ENCODE measurements around the gene SSTR5. TPM values are rescaled to one million over a fixed set of nuclear protein-coding genes. Genes with fewer than 3 reads are reported as not detected.

SSTR5 gene
- total RNA-seq, 1 experiment from 2014 or later, result not detected

GRCh38 chr16:1049976-1050247, 22.6 kb upstream of the SSTR5 start:
- intact Hi-C loops (cut with micrococcal nuclease; ENCODE audit: unreplicated experiment), result no loop called here
- no peaks in the 10 kb centered on the region for H3F3A ChIP-seq (ENCODE audit: insufficient read depth, low read depth)
- DNase-seq, result no peak
- H3K4me1 ChIP-seq (replicated peaks; ENCODE audit: insufficient read depth), result no peaks in the 10 kb centered on the region
- no peaks in the 10 kb centered on the region for H3K36me3 ChIP-seq (ENCODE audit: low read depth)
- H3K4me2 ChIP-seq, result no peak overlapping the region
- H2AFZ ChIP-seq, result no peak overlapping the region
- CTCF ChIA-PET, result no interaction called here
- no peak overlapping the region for H3K27ac ChIP-seq
- BruUV-seq (replicated peaks), result no TSS peak
- no peak overlapping the region for H3K4me3 ChIP-seq
- no peaks in the 10 kb centered on the region for H3K9me2 ChIP-seq (ENCODE audit: insufficient read depth)
- POLR2A ChIA-PET (ENCODE audit: unreplicated experiment), result no interaction called here
- no peaks in the 10 kb centered on the region for H4K20me1 ChIP-seq (ENCODE audit: insufficient read depth)
- no peaks in the 10 kb centered on the region for H3K79me2 ChIP-seq (ENCODE audit: low read depth)
- no peaks in the 10 kb centered on the region for H3K9me3 ChIP-seq (ENCODE audit: insufficient read depth, low read depth)
- TF ChIP-seq EZH2 (IDR thresholded peaks at IDR 0.05; ENCODE audit: low read depth), result no peak
- TF ChIP-seq, protein P1, sequence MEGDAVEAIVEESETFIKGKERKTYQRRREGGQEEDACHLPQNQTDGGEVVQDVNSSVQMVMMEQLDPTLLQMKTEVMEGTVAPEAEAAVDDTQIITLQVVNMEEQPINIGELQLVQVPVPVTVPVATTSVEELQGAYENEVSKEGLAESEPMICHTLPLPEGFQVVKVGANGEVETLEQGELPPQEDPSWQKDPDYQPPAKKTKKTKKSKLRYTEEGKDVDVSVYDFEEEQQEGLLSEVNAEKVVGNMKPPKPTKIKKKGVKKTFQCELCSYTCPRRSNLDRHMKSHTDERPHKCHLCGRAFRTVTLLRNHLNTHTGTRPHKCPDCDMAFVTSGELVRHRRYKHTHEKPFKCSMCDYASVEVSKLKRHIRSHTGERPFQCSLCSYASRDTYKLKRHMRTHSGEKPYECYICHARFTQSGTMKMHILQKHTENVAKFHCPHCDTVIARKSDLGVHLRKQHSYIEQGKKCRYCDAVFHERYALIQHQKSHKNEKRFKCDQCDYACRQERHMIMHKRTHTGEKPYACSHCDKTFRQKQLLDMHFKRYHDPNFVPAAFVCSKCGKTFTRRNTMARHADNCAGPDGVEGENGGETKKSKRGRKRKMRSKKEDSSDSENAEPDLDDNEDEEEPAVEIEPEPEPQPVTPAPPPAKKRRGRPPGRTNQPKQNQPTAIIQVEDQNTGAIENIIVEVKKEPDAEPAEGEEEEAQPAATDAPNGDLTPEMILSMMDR (conservative IDR thresholded peaks at IDR 0.05), result no peak
- peaks cover 52% of the 10 kb centered on the region for H3K27me3 ChIP-seq (ENCODE audit: insufficient read depth, low read depth)

GRCh38 chr16:1050516-1050915, 22.0 kb upstream of the SSTR5 start:
- Histone ChIP-seq H3K9me2 (ENCODE audit: insufficient read depth) (no peaks in the 10 kb centered on the region), H3K4me1 (replicated peaks; ENCODE audit: insufficient read depth) (no peaks in the 10 kb centered on the region), H3K36me3 (ENCODE audit: low read depth) (no peaks in the 10 kb centered on the region), H3K9me3 (ENCODE audit: insufficient read depth, low read depth) (no peaks in the 10 kb centered on the region), H3K27ac (no peak overlapping the region), H3F3A (ENCODE audit: insufficient read depth, low read depth) (no peaks in the 10 kb centered on the region), H2AFZ (no peak overlapping the region), H3K4me2 (no peak overlapping the region), H4K20me1 (ENCODE audit: insufficient read depth) (no peaks in the 10 kb centered on the region), H3K27me3 (ENCODE audit: insufficient read depth, low read depth) (peaks cover 52% of the 10 kb centered on the region), H3K4me3 (no peak overlapping the region), H3K79me2 (ENCODE audit: low read depth) (no peaks in the 10 kb centered on the region)
- intact Hi-C loops (cut with micrococcal nuclease; ENCODE audit: unreplicated experiment), result no loop called here
- DNase-seq, result no peak
- BruUV-seq (replicated peaks), result no TSS peak
- ChIA-PET CTCF (no interaction called here), POLR2A (ENCODE audit: unreplicated experiment) (no interaction called here)
- TF ChIP-seq EZH2 (IDR thresholded peaks at IDR 0.05; ENCODE audit: low read depth), result no peak
- TF ChIP-seq, protein P1 (conservative IDR thresholded peaks at IDR 0.05), result no peak

GRCh38 chr16:1050921-1051320, 21.6 kb upstream of the SSTR5 start:
- no TSS peak for BruUV-seq (replicated peaks)
- H3K36me3 ChIP-seq (ENCODE audit: low read depth), result no peaks in the 10 kb centered on the region
- H3K79me2 ChIP-seq (ENCODE audit: low read depth), result no peaks in the 10 kb centered on the region
- H3K4me2 ChIP-seq, result no peak overlapping the region
- H2AFZ ChIP-seq, result no peak overlapping the region
- no peaks in the 10 kb centered on the region for H4K20me1 ChIP-seq (ENCODE audit: insufficient read depth)
- intact Hi-C loops (cut with micrococcal nuclease; ENCODE audit: unreplicated experiment), result no loop called here
- peaks cover 52% of the 10 kb centered on the region for H3K27me3 ChIP-seq (ENCODE audit: insufficient read depth, low read depth)
- H3K9me3 ChIP-seq (ENCODE audit: insufficient read depth, low read depth), result no peaks in the 10 kb centered on the region
- H3F3A ChIP-seq (ENCODE audit: insufficient read depth, low read depth), result no peaks in the 10 kb centered on the region
- H3K4me1 ChIP-seq (replicated peaks; ENCODE audit: insufficient read depth), result no peaks in the 10 kb centered on the region
- no peaks in the 10 kb centered on the region for H3K9me2 ChIP-seq (ENCODE audit: insufficient read depth)
- H3K4me3 ChIP-seq, result no peak overlapping the region
- POLR2A ChIA-PET (ENCODE audit: unreplicated experiment), result no interaction called here
- TF ChIP-seq EZH2 (IDR thresholded peaks at IDR 0.05; ENCODE audit: low read depth), result no peak
- TF ChIP-seq, protein P1 (conservative IDR thresholded peaks at IDR 0.05), result no peak
- H3K27ac ChIP-seq, result no peak overlapping the region
- DNase-seq, result no peak
- CTCF ChIA-PET, result no interaction called here
